Endothelial cell of umbilical vein (primary cell): ENCODE measurements around the gene PITX2. TPM values are rescaled to one million over a fixed set of nuclear protein-coding genes. Genes with fewer than 3 reads are reported as not detected.

Experiments
- BruUV-seq: library from RNA; stranded (reverse); fragments of 400-500 nt; replicated peaks from 2 replicates; lab custom pipeline; 2021; lab: Mats Ljungman, UMichigan
- CTCF ChIA-PET: fragments of 300-600, 350-600 bp; sonication (Branson Sonifier 250); formaldehyde crosslinking; loops from one replicate; lab custom pipeline; 2021; ENCODE audit warnings: antibody characterized with exemption, inconsistent platforms; lab: Charles Lee
- POLR2A ChIA-PET: fragments of 300-600, 350-600 bp; sonication (Branson Sonifier 250); formaldehyde crosslinking; loops from one replicate; lab custom pipeline; 2021; ENCODE audit warnings: antibody characterized with exemption, inconsistent platforms; lab: Charles Lee
- DNase-seq: peaks from one replicate; pipeline ENCODE4 v3.0.0-alpha.2; 2011; ENCODE audit warnings: low read depth, low spot score
- FAIRE-seq: peaks from 2 replicates; lab custom pipeline; 2011; peaks lifted over from hg19 to GRCh38; lab: Jason Lieb, UNC
- H2AFZ ChIP-seq: 2 replicates; pipeline ENCODE4 v1.6.0; 2012; ENCODE audit warnings: low read depth, low read length, control low read depth, inconsistent platforms
- H3K27ac ChIP-seq: 2 replicates; pipeline ENCODE4 v1.5.1; 2011; ENCODE audit warnings: low read depth, mild to moderate bottlenecking, control low read depth, low read length, moderate library complexity; ENCODE audit not compliant: insufficient read depth
- H3K27me3 ChIP-seq, 2 experiments: 2 replicates each; pipeline versions ENCODE4 v1.6.0 to v1.6.1; 2011; ENCODE audit warnings: low read length in 2 of 2, mixed read lengths in 1 of 2; ENCODE audit not compliant: control insufficient read depth in 2 of 2, insufficient read depth in 2 of 2
- H3K36me3 ChIP-seq, 2 experiments: 2 replicates in 1 of 2; 3 replicates in 1 of 2; pipeline ENCODE4 v1.5.1; 2011; ENCODE audit warnings: low read length in 2 of 2, mild to moderate bottlenecking in 1 of 2, moderate library complexity in 1 of 2; ENCODE audit not compliant: control insufficient read depth in 2 of 2, insufficient read depth in 2 of 2; ENCODE audit errors: extremely low read depth in 1 of 2
- H3K4me1 ChIP-seq: 3 replicates; pipeline ENCODE4 v1.5.1; 2011; ENCODE audit warnings: mild to moderate bottlenecking, low read length; ENCODE audit not compliant: control insufficient read depth, insufficient read depth; ENCODE audit errors: extremely low read depth
- H3K4me2 ChIP-seq: 2 replicates; pipeline ENCODE4 v1.6.1; 2011; ENCODE audit warnings: low read length, control low read depth, mixed read lengths; ENCODE audit not compliant: insufficient read depth
- H3K4me3 ChIP-seq, 3 experiments: fragments of 200-600 bp in 1 of 3; sonication (generic), shearing (Covaris generic) in 1 of 3; replicated peaks in 1 of 3; 2 replicates each; pipeline ENCODE4 v1.5.1; 2011 to 2016; ENCODE audit warnings: control low read depth in 3 of 3, low read length in 3 of 3, mild to moderate bottlenecking in 2 of 3, inconsistent platforms in 1 of 3, low read depth in 1 of 3, moderate library complexity in 1 of 3; ENCODE audit not compliant: insufficient read depth in 1 of 3
- H3K79me2 ChIP-seq: 2 replicates; pipeline ENCODE4 v1.6.0; 2012; ENCODE audit warnings: low read length, inconsistent platforms; ENCODE audit not compliant: control insufficient read depth, insufficient read depth
- H3K9ac ChIP-seq: replicated peaks from 2 replicates; pipeline ENCODE3; 2011; ENCODE audit warnings: low read length, control low read depth; ENCODE audit not compliant: insufficient read depth; ENCODE audit errors: extremely low read depth
- H3K9me1 ChIP-seq: replicated peaks from 3 replicates; pipeline ENCODE4 v1.6.0; 2011; ENCODE audit warnings: mild to moderate bottlenecking, low read length; ENCODE audit not compliant: control insufficient read depth, insufficient read depth; ENCODE audit errors: extremely low read depth
- H3K9me3 ChIP-seq: replicated peaks from 2 replicates; pipeline ENCODE4 v1.5.1; 2012; ENCODE audit warnings: low read length, inconsistent platforms; ENCODE audit not compliant: control insufficient read depth, insufficient read depth
- H4K20me1 ChIP-seq: replicated peaks from 2 replicates; pipeline ENCODE3; 2011; ENCODE audit warnings: mild to moderate bottlenecking, low read length; ENCODE audit not compliant: control insufficient read depth, insufficient read depth; ENCODE audit errors: extremely low read depth
- CTCF ChIP-seq, 2 donors: IDR thresholded peaks; 1 replicate in 1 of 2; 2 replicates in 1 of 2; pipeline ENCODE4 v1.5.1; 2011; ENCODE audit warnings: low read length in 2 of 2, mild to moderate bottlenecking in 2 of 2, moderate library complexity in 2 of 2, control low read depth in 1 of 2, inconsistent platforms in 1 of 2, low read depth in 1 of 2; ENCODE audit not compliant: insufficient read depth in 1 of 2; ENCODE audit errors: extremely low read depth in 1 of 2
- EZH2 ChIP-seq: IDR thresholded peaks from 2 replicates; pipeline ENCODE4 v1.6.1; 2012; ENCODE audit warnings: borderline replicate concordance, low read depth, mild to moderate bottlenecking, moderate library complexity, low read length, inconsistent platforms; ENCODE audit not compliant: severe bottlenecking
- FOS ChIP-seq: IDR thresholded peaks from 2 replicates; pipeline ENCODE4 v1.6.1; 2011; ENCODE audit warnings: mild to moderate bottlenecking, low read length, moderate library complexity, borderline replicate concordance; ENCODE audit not compliant: insufficient read depth
- GATA2 ChIP-seq: IDR thresholded peaks from 2 replicates; pipeline ENCODE4 v1.7.0; 2011; ENCODE audit warnings: low read depth, mild to moderate bottlenecking, moderate library complexity, mixed read lengths, low read length; ENCODE audit not compliant: insufficient read length, insufficient read depth
- JUN ChIP-seq: IDR thresholded peaks from 2 replicates; pipeline ENCODE4 v1.6.1; 2011; ENCODE audit warnings: borderline replicate concordance, low read depth; ENCODE audit not compliant: insufficient read length, insufficient read depth
- MAX ChIP-seq: IDR thresholded peaks from 2 replicates; pipeline ENCODE4 v1.6.1; 2011; ENCODE audit not compliant: insufficient read depth, insufficient read length
- MYC ChIP-seq: IDR thresholded peaks from one replicate; pipeline ENCODE4 v1.6.1; 2011; ENCODE audit warnings: mild to moderate bottlenecking, low read depth, low read length
- POLR2A ChIP-seq: IDR thresholded peaks from 2 replicates; pipeline ENCODE4 v1.6.1; 2012; ENCODE audit warnings: low read depth, mild to moderate bottlenecking, control low read depth, low read length
- POLR2AphosphoS5 ChIP-seq: IDR thresholded peaks from 2 replicates; pipeline ENCODE4 v1.6.1; 2012; ENCODE audit warnings: low read depth, mild to moderate bottlenecking, control low read depth, low read length, moderate library complexity; ENCODE audit not compliant: insufficient read depth
- dilution Hi-C: fragments of 300-500 bp; cut with MboI; formaldehyde crosslinking; loops from one replicate; pipeline ENCODE4 v1.15.0; 2019; ENCODE audit warnings: low sequenced_read_pairs; ENCODE audit not compliant: extremely low pct_ligation_motif_present
- intact Hi-C: fragments of 100-400 bp; cut with micrococcal nuclease; formaldehyde crosslinking; loops from one replicate; pipeline ENCODE4 v1.10.0; 2022
- polyA plus RNA-seq, 4 experiments: library from polyadenylated mRNA; depleted of rRNA in 3 of 4; stranded (reverse) in 3 of 4; unstranded in 1 of 4; fragments of >200 nt; gene quantifications; 2 replicates each; pipeline versions ENCODE4 v1.2.1 to v1.2.3, GENCODE V29; 2011 to 2012; ENCODE audit warnings: missing spikeins in 1 of 4
- total RNA-seq: library from RNA; stranded (reverse); gene quantifications from 2 replicates; pipeline ENCODE4 v1.2.3, GENCODE V29; 2021

Gene PITX2
- total and polyA plus RNA-seq, 2 donors (not counting 3 experiments of a cell fraction or from before 2014, with no cell fraction given), result 0.04 to 0.31 TPM

DNA sequence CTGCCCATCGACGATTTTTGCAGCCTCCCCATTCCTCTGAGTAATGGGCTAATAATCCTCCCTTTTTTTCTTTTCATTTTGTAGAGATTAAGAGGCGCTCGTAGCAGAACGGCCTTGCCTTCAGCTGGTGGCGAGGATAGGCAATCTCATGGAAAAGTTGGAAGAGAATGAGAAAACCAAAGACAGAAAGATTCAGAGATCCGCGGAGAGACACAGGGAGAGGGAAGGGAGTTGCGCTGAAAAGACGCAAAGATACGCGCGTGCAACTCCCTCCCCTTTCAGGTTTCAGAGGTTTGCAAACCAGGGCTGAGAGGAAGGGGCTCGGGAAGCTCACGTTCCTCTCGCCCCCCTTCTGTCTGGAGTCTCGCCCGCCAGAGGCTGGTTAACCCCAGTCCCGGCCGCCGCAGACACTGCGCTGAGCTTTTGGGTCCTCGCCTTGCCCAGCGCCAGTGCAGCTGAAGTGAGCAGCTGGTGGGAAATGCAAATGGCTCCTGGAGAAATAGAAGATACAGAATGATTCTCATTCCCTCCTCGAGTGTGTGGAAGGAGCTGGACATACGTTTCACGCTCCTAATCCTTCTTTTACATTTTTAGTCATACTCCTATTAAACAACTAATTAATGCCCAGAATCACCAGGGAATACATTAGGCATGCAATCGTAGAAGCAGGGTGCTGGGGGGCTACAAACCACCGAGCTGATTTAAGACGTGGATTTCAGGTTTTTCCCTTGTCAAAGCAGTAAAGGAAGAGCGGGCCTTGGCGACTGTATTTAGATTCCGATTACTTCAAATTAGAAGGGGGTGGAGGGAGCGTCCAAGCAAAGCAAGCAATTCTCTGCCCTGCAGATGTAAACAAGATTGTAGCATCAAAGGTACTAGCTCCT lies 16.6 kb upstream of the PITX2 start:
- CTCF ChIA-PET, result interaction anchor here (0.8 to 1.0 kb wide), 3 partner anchors 21 to 1215 kb away, joined by 3 to 4 read pairs (median 3); no protein-coding TSS in a partner anchor
- Histone ChIP-seq H3K9ac (no peak overlapping the region), H3K4me3 (no peak overlapping the region), H3K4me1 (no peaks in the 10 kb centered on the region), H3K79me2 (no peaks in the 10 kb centered on the region), H3K9me3 (no peaks in the 10 kb centered on the region), H2AFZ (no peak overlapping the region), H4K20me1 (no peaks in the 10 kb centered on the region), H3K4me2 (no peak overlapping the region), H3K27ac (no peak overlapping the region), H3K9me1 (no peaks in the 10 kb centered on the region), H3K27me3 (peaks cover 80 to 99% of the 10 kb centered on the region in 2 experiments), H3K36me3 (no peaks in the 10 kb centered on the region)
- POLR2A ChIA-PET, result no interaction called here
- FAIRE-seq, result no peak
- TF ChIP-seq EZH2 (peak; percentile 56), GATA2 (no peak)
- BruUV-seq, result no TSS peak
- DNase-seq, result no peak
- dilution Hi-C loops (no loop called here), intact Hi-C loops (no loop called here)

- H3K4me3 ChIP-seq, result no peak overlapping the region
- FAIRE-seq, result no peak
- no peaks in the 10 kb centered on the region for H3K79me2 ChIP-seq
- intact Hi-C loops (no loop called here), dilution Hi-C loops (no loop called here)
- H3K27ac ChIP-seq, result no peak overlapping the region
- BruUV-seq, result no TSS peak
- ChIA-PET POLR2A (no interaction called here), CTCF (interaction anchor here (2.5 kb wide), 1 partner anchor 321 kb away, joined by 5 read pairs; no protein-coding TSS in a partner anchor)
- DNase-seq, result no peak
- H3K4me1 ChIP-seq, result no peaks in the 10 kb centered on the region
- H3K36me3 ChIP-seq, result no peaks in the 10 kb centered on the region
- no peak overlapping the region for H2AFZ ChIP-seq
- no peak overlapping the region for H3K9ac ChIP-seq
- H3K9me3 ChIP-seq, result no peaks in the 10 kb centered on the region
- no peaks in the 10 kb centered on the region for H3K9me1 ChIP-seq
- H3K4me2 ChIP-seq, result no peak overlapping the region
- TF ChIP-seq EZH2 (no peak), POLR2AphosphoS5 (no peak), FOS (no peak), MYC (no peak), POLR2A (no peak), JUN (no peak), GATA2 (no peak), MAX (no peak), CTCF (IDR thresholded peaks at IDR 0.05; ENCODE audit: extremely low read depth in 1 of 2, insufficient read depth in 1 of 2, low read depth in 1 of 2, low read length in 2 of 2) (no peak)
- no peaks in the 10 kb centered on the region for H4K20me1 ChIP-seq
- peaks cover 88 to 100% of the 10 kb centered on the region in 2 experiments for H3K27me3 ChIP-seq
Observed at GRCh38 chr4:110638089-110638746, 15.3 kb upstream of the PITX2 start.
